ENCODE data around the gene CCDC175.

The CCDC175 gene

DNA sequence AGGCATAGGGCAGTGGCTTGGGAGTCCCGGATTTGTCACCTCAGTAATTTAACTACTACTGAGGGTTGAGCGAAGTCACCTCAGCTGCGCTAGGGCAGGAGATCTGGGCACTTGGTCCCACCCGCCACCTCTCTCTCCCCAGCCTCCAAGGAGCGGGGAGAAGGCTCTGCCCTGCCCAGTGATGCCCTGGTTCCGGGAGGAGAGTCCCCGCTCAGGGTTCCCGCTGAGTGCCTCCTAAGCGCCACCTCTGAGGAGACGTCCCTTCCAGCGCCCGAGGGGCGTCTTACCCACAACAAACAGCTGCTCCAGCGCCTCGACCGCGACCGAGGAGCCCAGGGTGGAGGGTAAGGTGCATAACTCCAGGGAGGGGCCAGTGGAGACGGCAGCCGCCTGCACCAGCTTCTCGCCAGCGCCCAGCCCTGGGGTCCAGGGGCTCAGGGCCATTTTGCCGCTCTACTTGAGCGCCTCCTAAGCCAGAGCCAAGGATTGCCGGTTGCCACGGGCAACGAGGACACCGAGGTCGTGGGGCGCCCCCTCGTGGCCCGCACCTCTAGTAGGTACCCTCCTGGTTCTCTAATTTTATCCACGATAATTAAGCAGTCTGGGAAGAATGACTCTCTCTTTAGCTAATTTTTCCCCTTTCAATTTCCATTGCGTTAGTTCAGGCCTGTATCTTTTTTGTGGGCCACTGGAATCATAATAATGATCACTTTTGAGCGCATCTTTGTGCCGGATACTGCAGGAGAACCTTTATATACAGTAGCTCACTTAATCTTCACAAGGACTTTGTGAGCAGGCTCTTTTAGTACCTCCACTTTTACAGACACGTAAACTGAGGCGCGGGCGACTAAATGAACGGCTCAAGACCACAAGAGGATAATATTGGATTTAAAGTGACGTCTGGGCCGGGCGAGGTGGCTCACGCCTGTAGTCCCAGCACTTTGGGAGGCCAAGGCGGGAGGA, at the start of gene CCDC175:
Gene CCDC175 (minus strand): TSS at position 481 of the 963 bp plus-strand sequence. CDS start 37 bp downstream, at position 444.
- FAIRE-seq: no peak

DNA sequence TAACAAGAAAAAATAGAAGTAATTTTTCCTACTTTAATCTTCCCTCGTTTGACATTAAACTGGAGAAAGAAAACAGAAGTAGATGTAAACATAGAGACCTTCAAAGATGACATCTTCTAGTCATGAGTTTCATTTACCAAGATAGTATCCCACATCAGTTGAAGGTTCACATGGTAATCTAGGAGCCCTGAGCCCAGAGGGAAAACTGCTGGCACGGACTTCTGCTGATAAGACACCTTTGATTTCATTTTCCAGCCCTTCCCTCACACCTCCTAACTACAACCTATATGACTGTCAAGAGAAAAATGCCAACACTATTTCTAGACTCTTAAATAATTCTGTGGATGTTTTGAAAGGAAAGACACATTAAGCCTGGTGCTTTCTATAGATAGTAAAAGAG, 46.0 kb upstream of the CCDC175 start:
- no peak for FAIRE-seq

GRCh38 chr14:59619061-59619460, 42.4 kb upstream of the CCDC175 start:
- no peak for FAIRE-seq

DNA sequence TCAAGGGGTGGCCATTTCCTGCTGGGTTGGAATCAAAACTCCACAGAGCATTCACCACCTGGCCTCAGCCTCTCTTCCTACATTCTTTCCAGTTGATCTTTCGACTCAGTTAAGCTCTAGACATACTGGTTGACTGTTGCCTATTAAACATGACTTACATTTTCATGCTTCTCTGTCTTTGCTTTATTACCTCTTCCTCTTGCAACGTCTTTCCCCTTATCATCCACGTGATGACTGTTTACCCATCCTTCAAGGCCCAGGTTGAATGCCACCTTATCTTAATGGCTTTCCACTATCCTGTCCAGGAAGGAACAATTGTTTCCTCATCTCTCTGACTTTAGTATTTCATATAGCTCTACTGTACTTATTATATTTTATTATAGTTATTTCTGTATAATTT, 24.4 kb upstream of the CCDC175 start:
- no peak for FAIRE-seq

GRCh38 chr14:59600211-59600945, 23.8 kb upstream of the CCDC175 start:
- no peak for FAIRE-seq

- FAIRE-seq: no peak
Observed at GRCh38 chr14:59595071-59595470, 18.5 kb upstream of the CCDC175 start.

DNA sequence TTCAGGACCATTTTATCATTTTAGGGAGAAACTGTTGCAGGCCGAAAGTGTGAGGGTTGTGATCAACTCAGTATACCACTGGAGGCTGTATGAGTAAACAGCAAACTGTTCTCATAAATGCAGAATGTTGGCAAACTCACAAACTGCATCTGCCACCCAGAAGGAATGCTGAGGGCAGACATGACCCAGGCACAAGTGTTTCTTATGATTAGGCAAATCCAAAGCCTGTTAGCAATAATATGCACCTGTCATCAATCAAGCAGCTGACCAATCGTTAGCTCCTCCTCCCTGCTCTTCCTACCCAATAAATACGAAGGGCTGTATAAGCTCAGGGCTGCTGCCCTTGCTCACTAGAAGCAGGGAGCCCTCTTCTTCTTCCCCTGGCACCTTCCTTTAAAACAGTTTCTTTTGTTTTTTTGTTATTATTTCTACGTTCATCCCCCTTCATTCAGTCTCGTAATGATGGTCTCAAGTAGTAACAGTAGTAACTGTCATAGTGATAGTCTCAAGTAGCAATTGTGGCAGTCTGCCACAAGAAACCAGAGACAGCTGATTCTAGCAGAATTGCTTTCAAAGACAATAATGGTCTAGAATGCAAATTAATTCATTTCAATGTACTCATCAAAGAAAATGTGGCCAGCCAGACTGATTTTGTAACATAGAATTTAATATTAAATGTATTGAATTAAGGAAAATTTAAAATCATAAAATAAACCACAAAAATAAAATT, 15.2 kb upstream of the CCDC175 start:
- FAIRE-seq: no peak

DNA sequence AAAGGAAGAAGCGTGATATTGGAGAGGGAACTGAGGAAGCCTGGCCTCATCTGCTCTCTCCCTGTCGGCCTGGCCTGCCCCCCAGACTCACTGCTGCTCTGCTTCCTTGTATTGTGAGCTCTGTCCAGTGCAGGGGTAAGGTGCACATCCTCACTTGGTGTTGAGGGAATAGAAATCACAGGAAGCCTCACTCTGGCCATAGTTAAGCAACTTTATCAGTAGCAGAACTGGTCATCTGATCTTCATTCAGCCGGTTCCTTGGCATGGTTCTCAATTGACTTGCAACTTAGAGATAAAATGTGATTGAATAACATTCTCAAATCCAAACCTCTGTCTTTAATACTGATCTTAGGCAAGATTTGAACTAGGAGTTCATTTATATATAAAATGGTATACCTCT, 11.5 kb upstream of the CCDC175 start:
- no peak for FAIRE-seq

GRCh38 chr14:59585891-59586554, 9.4 kb upstream of the CCDC175 start:
- no peak for FAIRE-seq

DNA sequence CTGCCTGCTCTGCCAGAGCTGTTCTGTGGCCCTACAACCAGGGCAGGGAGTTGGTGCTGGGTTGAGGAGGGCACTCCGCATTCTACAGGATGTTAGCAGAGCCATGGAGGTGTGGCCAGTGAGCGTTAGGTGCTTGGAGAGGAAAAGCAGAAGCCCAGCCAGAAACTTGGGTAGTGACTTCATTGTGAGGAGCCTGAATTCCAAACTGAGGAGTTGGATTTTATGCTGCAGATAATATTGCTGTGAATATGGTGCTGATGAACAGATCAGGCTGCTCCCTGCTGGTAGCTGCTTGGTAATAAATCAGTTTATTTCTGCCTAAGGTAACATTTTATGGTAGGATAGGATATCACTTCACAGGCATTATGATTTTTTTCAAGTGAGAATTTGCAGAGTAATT, 7.1 kb upstream of the CCDC175 start:
- no peak for FAIRE-seq

DNA sequence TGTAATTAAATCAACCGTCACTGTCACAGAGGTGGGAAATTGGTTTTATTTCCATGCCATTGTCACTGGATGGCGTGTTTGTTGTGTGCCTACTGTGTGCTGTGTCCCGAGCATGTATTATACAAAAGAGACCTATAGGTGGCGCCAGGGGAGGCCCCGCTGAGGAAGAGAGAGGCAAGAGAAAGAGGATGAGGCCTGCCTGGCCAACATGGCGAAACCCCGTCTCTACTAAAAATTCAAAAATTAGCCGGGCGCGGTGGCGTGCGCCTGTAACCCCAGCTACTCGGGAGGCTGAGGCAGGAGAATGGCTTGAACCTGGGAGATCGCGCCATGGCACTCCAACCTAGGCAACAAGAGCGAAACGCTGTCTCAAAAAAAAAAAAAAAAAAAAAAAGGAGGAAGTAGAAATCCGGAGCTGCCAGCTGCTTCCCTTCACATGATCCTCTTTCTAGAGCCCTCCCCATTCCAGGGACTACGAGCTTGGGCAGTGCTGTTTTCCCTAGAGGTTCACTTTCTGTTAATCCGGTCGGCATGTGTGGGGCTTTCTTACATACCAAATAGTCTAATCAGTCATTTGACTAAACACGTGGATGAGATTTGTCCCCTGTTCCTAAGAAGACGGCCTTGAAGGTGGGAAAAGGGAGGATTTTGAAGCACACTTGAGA, 6.4 kb upstream of the CCDC175 start:
- FAIRE-seq: no peak

- FAIRE-seq: no peak
Observed at GRCh38 chr14:59582161-59582560, 5.5 kb upstream of the CCDC175 start.

GRCh38 chr14:59580911-59581310, 4.3 kb upstream of the CCDC175 start:
- no peak for FAIRE-seq

DNA sequence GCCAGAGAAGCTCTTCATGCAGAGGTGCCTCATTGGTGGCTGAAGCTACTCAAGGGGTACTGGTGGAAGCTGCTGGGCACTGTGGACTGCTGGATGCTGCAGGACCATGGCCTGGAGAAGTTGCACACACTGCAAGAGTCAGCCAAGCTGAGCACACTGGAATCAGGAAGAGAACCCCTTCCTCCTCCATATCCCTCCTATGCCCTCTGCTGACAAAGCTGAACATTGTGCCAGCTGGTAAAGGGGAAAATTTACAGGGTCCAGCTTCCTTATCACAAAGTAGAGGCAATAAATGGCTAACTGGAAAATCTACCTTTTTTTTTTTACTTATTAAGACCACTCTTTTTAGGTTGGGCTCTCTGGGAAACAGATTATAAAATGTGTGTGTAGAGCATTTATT, 6.5 kb downstream of the CCDC175 start:
- FAIRE-seq: no peak

GRCh38 chr14:59566725-59567124, 9.9 kb downstream of the CCDC175 start:
- FAIRE-seq: no peak

GRCh38 chr14:59566296-59566695, 10.3 kb downstream of the CCDC175 start:
- FAIRE-seq: no peak

DNA sequence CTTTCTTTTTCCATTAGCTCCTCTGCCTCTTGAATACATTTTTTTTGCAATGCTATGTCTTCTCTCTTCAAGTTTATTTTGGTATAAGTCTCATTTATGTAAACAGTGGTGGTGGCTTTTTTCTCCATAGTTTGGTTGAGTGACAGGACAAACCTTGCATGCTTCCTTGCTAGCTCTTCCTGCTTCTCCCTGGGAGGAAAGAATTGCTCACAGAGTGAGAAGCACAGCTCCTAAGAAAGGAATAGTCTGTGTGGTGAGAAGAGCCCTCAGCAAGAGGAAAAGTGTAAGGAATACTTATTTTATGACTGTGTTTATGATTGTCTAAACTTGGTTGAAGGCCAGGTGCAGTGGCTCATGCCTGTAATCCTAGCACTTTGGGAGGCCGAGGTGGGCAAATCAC, 11.5 kb downstream of the CCDC175 start:
- no peak for FAIRE-seq

DNA sequence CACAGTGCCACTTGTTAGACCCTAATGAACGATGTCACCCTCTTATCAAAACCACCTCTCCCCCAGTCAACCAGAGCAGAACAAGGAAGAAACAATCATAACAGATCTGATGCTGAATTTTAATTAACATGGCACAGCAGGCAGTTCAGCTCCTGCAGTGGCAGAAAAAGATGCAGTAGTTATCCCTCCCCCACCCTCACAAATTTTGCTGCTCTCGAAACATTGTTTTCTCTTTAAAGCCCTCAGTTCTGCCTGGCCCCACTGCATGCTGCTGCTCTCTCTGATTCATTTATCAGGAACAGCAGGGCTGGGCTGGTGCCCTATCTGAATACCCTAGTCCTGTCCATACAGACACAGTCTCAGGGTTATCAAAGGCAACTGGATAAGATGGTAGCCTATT, 12.2 kb downstream of the CCDC175 start:
- no peak for FAIRE-seq

DNA sequence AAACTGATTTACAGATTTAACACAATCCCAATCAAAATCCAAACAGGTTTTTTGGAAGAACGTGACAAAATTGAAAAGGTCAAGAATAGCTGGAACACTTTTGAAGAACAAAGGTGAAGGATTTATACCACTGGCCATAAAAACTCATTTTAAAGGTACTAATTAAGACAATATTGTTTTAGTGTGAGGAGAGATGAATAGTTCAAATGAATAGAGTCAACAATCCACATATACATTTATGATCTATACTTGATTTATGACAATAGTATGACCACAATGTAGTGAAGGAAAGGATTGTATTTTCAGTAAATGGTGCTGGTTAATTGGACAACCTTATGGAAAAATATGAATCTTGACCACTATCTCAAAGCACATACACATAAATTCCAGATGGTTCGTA, 29.3 kb downstream of the CCDC175 start:
- no peak for FAIRE-seq

- no peak for FAIRE-seq
Observed at GRCh38 chr14:59543873-59544272, 32.7 kb downstream of the CCDC175 start.

DNA sequence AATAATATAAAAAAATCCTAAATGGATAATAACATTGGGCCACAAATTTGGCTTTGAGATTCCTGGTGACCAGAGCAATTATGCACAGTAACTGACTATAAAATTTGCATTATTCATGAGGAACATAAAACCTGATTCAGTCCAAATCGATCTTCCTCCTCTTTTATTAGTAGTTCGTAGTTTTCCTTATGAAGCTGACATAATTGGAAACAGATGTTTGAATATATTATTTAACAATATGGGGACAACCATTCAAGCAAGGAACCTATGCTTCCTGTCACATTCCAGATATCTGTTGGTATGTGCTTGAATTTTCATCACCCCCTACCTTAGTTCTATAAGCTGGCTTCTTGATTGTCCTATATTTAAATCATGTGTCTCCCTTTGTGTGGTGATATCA, 34.9 kb downstream of the CCDC175 start:
- no peak for FAIRE-seq

- FAIRE-seq: no peak
Observed at GRCh38 chr14:59540852-59541251, 35.8 kb downstream of the CCDC175 start.

All from A204.1 (cell line).